ENCODE data around the gene SMLR1.

The SMLR1 gene

GRCh38 chr6:130825772-130826441 lies 1.3 kb upstream of the SMLR1 start:
- no peak for DNase-seq (ENCODE audit: low spot score)

GRCh38 chr6:130826442-130827246 lies 562 bp upstream of the SMLR1 start:
- no peak for DNase-seq (ENCODE audit: low spot score)

GRCh38 chr6:130829333-130829910 lies 2.2 kb downstream of the SMLR1 start:
- no peak for DNase-seq (ENCODE audit: low spot score)

DNA sequence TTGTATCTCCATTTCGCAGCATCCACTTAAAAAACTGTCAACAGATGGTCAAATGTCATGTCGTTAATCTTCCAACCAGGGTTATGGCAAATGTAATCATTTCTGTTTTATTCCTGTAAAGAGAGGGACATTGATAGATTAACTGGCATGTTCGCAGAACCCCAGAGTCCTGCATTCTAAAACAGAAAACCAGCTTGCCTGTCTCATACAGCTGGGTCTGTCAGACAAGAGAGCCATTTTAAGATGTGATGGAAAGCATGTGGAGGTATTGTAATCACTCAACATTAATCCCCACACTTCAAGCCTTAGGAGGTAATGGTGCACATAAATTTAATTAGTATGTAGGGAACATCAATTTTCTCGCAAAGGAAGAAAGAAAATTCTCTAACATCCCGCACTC lies 4.4 kb downstream of the SMLR1 start:
- no peak for DNase-seq (ENCODE audit: low spot score)

GRCh38 chr6:130833569-130833968 lies 6.4 kb downstream of the SMLR1 start:
- DNase-seq (ENCODE audit: low spot score), result no peak

GRCh38 chr6:130834482-130835251 lies 7.5 kb downstream of the SMLR1 start:
- no peak for DNase-seq (ENCODE audit: low spot score)

DNA sequence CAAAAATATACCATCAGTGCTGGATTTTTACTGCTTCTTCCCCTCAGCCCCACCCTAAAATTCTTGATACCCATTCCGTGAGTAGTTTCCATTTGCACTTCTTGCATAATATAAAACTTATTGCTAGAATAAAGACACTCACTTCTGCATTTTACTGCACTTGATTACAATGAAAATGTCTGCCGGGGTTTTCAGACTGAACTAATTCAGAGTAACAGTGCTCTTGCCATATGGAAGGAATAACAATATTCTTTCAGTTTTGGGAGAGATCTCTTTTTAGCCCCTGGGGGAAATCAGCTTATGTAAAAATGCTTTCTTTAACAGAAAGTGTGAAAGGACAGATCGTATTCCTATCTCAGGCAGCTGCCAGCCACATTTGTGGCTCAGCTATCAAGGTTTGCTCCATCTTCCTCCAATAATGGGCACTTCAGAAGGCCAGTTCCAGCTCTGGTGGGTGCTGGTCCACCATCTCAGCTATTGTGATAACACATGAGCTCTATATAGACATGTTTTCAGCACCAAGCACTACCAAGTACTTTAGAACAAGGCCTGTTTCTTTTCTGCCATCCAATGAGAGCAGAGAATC lies 8.9 kb downstream of the SMLR1 start:
- no peak for DNase-seq (ENCODE audit: low spot score)

DNA sequence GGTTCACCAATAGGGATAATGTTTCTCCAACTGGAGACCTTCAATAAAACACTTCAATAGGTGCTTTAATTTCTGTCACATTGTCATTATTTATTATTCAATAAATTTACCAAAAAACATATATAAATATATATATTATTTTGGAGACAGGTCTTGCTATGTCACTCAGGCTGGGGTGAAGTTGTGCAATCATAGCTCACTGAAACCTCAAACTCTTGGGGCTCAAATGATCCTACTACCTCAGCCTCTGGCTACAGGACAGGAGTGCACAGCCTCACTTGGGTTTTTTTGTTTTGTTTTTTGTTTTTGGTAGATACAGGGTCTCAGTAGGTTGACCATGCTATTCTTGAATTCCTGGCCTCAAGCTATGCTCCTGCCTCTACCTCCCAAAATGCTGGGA lies 9.9 kb downstream of the SMLR1 start:
- DNase-seq (ENCODE audit: low spot score), result no peak

GRCh38 chr6:130838250-130838860 lies 11.1 kb downstream of the SMLR1 start:
- DNase-seq (ENCODE audit: low spot score), result no peak

DNA sequence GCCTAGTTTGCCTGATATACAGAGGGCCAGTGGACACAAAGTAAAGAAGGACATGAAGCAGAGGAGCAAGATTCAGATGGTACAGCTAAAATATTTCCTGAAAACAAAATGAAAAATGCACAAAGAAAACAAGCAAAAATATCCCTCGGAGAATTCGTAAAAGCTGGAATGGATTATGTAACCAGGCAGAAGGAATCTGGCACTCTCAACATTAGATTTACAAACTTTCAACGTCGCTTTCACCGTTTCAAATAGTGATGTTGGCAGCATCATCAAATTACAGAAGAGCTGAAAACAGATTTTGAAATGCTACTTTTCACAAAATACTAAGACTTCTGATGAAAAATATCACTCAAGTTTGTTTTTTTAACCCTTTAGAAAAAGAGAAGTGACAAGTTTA lies 11.7 kb downstream of the SMLR1 start:
- DNase-seq (ENCODE audit: low spot score), result no peak

DNA sequence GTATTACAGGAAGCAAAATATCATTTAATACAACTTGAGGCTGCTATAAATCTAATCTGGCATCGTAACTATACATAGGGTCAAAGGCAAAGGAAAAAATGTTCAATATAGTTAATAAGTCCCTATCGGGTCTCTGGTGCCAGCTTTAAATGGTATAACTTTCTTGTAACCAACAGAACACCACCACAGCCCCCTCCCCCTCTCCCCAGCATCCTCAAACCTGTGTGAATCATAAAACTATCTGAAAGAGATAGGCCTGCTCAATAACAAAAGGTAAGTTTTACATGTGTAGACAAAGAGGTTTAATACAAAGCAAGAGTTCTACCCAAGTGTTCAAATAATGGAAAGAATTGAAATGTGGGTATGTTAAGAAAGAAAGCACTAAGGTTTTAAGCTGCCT lies 12.2 kb downstream of the SMLR1 start:
- DNase-seq (ENCODE audit: low spot score), result no peak

- no peak for DNase-seq (ENCODE audit: low spot score)
These were observed 12.8 kb downstream of the SMLR1 start for GRCh38 chr6:130840050-130840449.

DNA sequence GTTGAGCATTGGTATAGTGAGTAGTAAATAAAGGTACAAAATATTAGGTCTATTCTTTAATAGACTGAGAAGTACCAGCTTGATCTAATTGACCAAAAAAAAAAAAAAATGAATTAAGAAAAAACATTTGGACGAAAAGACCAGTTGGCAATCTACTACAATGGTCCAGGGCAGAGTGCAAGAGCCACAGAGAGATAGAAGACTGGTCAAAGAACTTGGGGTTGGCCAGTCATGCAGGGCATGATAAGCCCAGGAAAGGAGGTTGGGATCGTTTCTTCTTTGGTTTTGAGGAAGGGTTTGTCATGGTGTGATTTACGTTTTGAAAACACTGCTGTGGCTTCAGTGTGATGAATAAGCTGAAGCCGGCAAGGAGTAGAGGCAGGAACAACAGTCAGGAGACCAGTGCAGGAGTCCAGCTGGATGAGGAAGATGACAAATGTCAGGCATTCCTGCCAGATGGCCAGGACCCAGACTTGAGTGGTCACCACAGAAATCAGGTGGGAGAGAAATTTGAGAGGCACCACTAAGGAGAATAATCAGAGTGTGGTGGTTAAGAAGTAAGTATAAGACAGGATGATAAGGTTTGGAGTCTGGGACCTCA lies 14.0 kb downstream of the SMLR1 start:
- DNase-seq (ENCODE audit: low spot score), result no peak

- peak; percentile 49 for DNase-seq (ENCODE audit: low spot score)
These were observed 16.5 kb downstream of the SMLR1 start for GRCh38 chr6:130843575-130844320.

- DNase-seq (ENCODE audit: low spot score), result no peak
These were observed 19.3 kb downstream of the SMLR1 start for GRCh38 chr6:130846501-130846900.

GRCh38 chr6:130847001-130847910 lies 20.1 kb downstream of the SMLR1 start:
- no peak for DNase-seq (ENCODE audit: low spot score)

- no peak for DNase-seq (ENCODE audit: low spot score)
These were observed 21.7 kb downstream of the SMLR1 start for GRCh38 chr6:130848945-130849344.

- DNase-seq (ENCODE audit: low spot score), result no peak
These were observed 22.4 kb downstream of the SMLR1 start for GRCh38 chr6:130849594-130849993.

DNA sequence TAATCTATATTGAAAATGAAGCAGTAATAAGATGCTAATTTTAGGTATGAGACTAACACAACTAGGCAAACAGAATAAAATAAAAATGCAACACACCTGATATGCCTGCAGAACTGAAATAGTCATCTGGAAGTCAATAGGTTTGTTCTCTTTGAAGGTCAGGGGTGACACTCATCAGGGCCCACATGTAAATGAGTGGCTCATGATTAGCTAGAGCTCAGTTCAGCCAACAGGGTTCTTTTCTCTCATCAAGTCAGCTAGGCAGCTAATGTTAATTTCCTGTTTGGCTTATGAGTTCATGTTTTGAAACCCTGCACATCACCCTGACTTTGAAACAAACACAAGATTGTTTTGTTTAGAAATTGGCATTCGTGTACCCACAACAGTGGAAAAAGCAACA lies 23.8 kb downstream of the SMLR1 start:
- DNase-seq (ENCODE audit: low spot score), result no peak
